ENCODE results near the gene GRK1. TPM values are rescaled to one million over a fixed set of nuclear protein-coding genes. Genes with fewer than 3 reads are reported as not detected.
A peak's percentile ranks its signal among the peaks of the same experiment; 100 is the strongest.
"Not testable (repeated sequence)": the region's sequence is repeated elsewhere in the genome, so short reads cannot be mapped to it uniquely, and the experiment has no call there.

GRK1 gene
- total and polyA plus RNA-seq, 8 donors = 0.02 to 0.04 TPM; not detected in 6

- Histone ChIP-seq H3K36me3 (peaks cover 0 to 7% (median 0%) of the 10 kb centered on the region in 3 donors), H3K27me3 (no peaks in the 10 kb centered on the region), H3K9me3 (no peaks in the 10 kb centered on the region), H3K4me3 (no peak overlapping the region), H3K27ac (no peak overlapping the region), H3K4me1 (no peaks in the 10 kb centered on the region)
- intact Hi-C loops (cut with DNase I) = no loop called here
- no peak for DNase-seq
- ATAC-seq = no peak
- 90 to 94% methylated on average over 9 of the region's 9 CpGs for WGBS, 2 donors
- TF ChIP-seq, protein P1, sequence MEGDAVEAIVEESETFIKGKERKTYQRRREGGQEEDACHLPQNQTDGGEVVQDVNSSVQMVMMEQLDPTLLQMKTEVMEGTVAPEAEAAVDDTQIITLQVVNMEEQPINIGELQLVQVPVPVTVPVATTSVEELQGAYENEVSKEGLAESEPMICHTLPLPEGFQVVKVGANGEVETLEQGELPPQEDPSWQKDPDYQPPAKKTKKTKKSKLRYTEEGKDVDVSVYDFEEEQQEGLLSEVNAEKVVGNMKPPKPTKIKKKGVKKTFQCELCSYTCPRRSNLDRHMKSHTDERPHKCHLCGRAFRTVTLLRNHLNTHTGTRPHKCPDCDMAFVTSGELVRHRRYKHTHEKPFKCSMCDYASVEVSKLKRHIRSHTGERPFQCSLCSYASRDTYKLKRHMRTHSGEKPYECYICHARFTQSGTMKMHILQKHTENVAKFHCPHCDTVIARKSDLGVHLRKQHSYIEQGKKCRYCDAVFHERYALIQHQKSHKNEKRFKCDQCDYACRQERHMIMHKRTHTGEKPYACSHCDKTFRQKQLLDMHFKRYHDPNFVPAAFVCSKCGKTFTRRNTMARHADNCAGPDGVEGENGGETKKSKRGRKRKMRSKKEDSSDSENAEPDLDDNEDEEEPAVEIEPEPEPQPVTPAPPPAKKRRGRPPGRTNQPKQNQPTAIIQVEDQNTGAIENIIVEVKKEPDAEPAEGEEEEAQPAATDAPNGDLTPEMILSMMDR (IDR thresholded peaks at IDR 0.05) = no peak
- no peak for FAIRE-seq
Measured at GRCh38 chr13:113624235-113624587, 42.8 kb upstream of the GRK1 start.

- 91 to 94% methylated on average over 14 of the region's 14 CpGs for WGBS, 2 donors
- H3K27ac ChIP-seq; FAIRE-seq; intact Hi-C loops (cut with DNase I); H3K36me3 ChIP-seq; H3K27me3 ChIP-seq; ATAC-seq; H3K4me3 ChIP-seq; H3K4me1 ChIP-seq; H3K9me3 ChIP-seq; DNase-seq: not testable (repeated sequence)
Measured at GRCh38 chr13:113624640-113625304, 42.2 kb upstream of the GRK1 start.

DNA sequence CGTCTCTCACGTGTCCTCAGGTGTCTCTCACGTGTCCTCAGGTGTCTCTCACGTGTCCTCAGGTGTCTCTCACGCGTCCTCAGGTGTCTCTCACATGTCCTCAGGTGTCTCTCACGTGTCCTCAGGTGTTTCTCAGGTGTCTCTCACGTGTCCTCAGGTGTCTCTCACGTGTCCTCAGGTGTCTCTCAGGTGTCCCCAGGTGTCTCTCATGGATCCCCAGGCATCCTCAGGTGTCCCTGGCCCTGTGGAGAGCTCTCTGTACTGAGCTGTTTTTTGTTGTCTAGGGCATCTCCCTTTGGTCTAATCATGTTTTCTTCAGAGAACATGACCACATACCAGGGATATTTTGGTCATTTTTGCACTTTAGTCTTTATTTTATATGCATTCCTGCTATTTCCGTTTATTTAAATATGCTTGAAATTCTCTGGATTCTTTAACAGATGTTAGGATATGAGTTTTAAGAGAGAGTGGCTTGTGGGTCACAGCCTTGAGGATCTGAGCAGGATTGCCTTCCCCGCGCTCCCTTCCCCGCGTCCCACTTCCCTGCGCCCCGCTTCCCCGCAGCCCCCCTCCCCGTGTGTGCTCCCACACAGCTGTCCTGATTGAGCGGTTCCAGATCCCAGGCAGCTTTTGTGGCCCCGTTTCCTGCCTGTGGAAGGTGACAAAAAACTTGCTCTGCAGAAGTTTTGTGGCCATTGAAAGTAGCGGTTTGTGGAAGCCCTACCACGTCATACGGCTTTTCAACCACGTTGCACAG is 40.9 kb upstream of the GRK1 start:
- peak in 2 of 6 donors; percentile 11 to 17 for DNase-seq
- no peak for FAIRE-seq
- Histone ChIP-seq H3K27me3 (no peaks in the 10 kb centered on the region), H3K4me1 (no peaks in the 10 kb centered on the region), H3K4me3 (no peak overlapping the region), H3K9me3 (no peaks in the 10 kb centered on the region), H3K36me3 (peaks cover 0 to 7% (median 0%) of the 10 kb centered on the region in 3 donors), H3K27ac (no peak overlapping the region)
- intact Hi-C loops (cut with DNase I) = no loop called here
- 89 to 94% methylated on average over 24 of the region's 24 CpGs for WGBS, 2 donors
- no peak for ATAC-seq
- TF ChIP-seq, protein P1 (IDR thresholded peaks at IDR 0.05) = no peak

DNA sequence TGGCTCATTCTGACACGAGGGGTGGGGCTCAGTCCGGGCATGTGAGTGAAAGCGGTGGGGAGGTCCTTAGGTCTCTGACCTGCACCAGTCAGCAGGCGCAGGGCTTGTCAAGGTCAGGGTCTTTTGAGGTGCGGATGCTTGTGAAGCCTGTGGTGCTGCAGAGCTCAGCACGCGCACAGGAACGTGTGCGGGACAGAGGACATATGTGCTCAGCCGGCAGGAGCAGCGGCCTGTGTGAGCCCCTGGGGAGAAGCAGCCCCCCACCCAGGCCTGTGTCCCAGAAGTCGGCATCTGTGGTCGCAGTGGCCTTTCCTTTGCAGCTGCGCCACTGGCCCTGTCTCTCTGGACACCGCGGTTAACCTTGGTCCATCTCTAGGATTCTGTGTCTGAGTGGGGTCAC is 39.9 kb upstream of the GRK1 start:
- WGBS, 2 donors = 85 to 90% methylated on average over 16 of the region's 16 CpGs
- Histone ChIP-seq H3K27ac (no peak overlapping the region), H3K36me3 (peaks cover 0 to 10% (median 0%) of the 10 kb centered on the region in 3 donors), H3K4me3 (no peak overlapping the region), H3K4me1 (no peaks in the 10 kb centered on the region), H3K9me3 (no peaks in the 10 kb centered on the region), H3K27me3 (no peaks in the 10 kb centered on the region)
- no peak for FAIRE-seq
- ATAC-seq = no peak
- TF ChIP-seq, protein P1 (IDR thresholded peaks at IDR 0.05) = no peak
- intact Hi-C loops (cut with DNase I) = no loop called here
- DNase-seq = peak in 3 of 6 donors; percentile 8 to 43 (median 31)

DNA sequence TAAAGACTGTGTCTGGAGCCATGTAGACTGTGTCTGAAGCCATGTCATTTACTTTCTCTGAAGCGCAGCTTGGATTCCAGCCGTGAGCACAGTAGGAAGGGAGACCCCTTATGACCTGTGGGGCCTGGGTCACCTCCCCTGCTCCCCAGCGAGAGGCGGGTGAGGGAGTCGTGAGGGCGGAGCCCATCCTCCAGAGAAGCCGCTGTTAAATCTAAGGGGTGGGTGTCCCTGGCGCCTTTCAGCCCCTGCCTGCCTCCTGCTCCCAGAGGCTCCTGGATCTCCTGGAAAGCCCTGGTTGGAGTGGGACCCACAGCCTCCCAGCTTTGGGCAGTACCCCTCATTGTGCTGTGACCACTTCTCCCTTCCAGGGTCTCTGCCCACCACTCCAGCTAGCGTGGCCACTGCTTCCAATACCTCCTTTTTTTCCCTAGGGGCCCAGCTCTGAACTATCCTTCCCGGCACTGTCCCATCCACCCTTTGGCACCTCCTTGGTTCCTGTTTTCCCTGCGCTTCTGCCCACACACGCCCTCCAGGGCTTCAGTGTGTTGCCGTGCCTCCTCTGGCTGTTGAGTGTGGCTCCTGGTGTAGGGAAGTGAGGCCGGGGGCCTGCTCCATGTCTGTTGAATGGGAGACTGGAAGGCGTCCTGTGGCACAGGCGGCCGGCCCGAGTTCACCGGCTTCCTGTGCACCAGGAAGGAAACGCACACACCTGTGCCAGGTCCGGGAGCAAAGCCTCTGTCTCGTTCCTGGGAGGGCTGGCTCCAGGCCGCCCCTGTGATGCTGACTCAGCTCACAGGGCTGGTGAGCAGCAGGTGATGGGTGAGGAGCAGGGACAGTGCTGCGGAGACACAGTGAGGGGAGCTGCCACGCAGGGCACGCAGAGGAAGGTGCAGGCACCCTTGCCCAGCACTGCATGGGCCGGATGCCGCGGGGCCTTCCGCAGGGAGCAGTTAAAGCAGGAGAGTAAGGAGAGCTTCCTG is 38.4 kb upstream of the GRK1 start:
- no peak overlapping the region for H3K4me3 ChIP-seq
- H3K27me3 ChIP-seq = no peaks in the 10 kb centered on the region
- H3K27ac ChIP-seq = no peak overlapping the region
- FAIRE-seq (no peak), ATAC-seq (peak in 3 of 4 donors; percentile 21 to 68 (median 61)), DNase-seq (peak in 3 of 6 donors; percentile 13 to 45 (median 43))
- intact Hi-C loops (cut with DNase I) = no loop called here
- WGBS, 2 donors = 87 to 92% methylated on average over 29 to 30 of the region's 30 CpGs
- TF ChIP-seq, protein P1 (IDR thresholded peaks at IDR 0.05) = no peak
- H3K4me1 ChIP-seq = no peaks in the 10 kb centered on the region
- H3K36me3 ChIP-seq = peaks cover 0 to 5% (median 3%) of the 10 kb centered on the region in 3 donors
- no peaks in the 10 kb centered on the region for H3K9me3 ChIP-seq

Measured in pancreas (tissue), 10 donors.